Astrocyte of the spinal cord (primary cell): ENCODE measurements around the gene ADAMTS8.

Source experiments
- DNase-seq: peaks from one replicate; pipeline ENCODE4 v3.0.0; 2011; ENCODE audit warnings: low read depth, low spot score
- H3K4me3 ChIP-seq: 2 replicates; pipeline ENCODE4 v1.5.1; 2011; ENCODE audit warnings: low read depth, mild to moderate bottlenecking, low read length, moderate library complexity
- in situ Hi-C: cut with HindIII; loops from 2 replicates; pipeline ENCODE4 v1.10.0; 2017; ENCODE audit warnings: low sequenced_read_pairs
- TF ChIP-seq, protein P1 (sequence below): IDR thresholded peaks from 2 replicates; pipeline ENCODE4 v1.5.1; 2012; ENCODE audit warnings: low read depth, mild to moderate bottlenecking, low read length, inconsistent platforms

Gene ADAMTS8

DNA sequence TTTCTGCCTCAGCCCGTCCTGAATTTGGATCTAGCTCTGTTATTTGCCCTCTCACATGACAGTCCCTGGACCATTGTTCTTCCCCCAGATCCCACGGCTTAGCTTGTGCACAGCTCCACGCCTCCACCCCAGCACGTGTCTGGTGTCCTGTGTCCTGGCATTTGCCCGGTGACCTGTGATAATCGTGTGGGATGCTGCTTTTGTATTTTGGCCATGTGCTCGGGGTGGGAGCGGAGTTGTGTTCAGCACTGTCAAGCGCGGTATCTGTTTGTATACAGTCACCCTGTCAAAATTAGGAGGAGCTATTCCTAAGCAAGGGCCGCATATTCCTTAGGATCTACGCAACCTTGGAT, 11.9 kb downstream of the ADAMTS8 start:
- TF ChIP-seq, protein P1, sequence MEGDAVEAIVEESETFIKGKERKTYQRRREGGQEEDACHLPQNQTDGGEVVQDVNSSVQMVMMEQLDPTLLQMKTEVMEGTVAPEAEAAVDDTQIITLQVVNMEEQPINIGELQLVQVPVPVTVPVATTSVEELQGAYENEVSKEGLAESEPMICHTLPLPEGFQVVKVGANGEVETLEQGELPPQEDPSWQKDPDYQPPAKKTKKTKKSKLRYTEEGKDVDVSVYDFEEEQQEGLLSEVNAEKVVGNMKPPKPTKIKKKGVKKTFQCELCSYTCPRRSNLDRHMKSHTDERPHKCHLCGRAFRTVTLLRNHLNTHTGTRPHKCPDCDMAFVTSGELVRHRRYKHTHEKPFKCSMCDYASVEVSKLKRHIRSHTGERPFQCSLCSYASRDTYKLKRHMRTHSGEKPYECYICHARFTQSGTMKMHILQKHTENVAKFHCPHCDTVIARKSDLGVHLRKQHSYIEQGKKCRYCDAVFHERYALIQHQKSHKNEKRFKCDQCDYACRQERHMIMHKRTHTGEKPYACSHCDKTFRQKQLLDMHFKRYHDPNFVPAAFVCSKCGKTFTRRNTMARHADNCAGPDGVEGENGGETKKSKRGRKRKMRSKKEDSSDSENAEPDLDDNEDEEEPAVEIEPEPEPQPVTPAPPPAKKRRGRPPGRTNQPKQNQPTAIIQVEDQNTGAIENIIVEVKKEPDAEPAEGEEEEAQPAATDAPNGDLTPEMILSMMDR = no peak
- no peak for DNase-seq
- in situ Hi-C loops = no loop called here
- no peak overlapping the region for H3K4me3 ChIP-seq

DNA sequence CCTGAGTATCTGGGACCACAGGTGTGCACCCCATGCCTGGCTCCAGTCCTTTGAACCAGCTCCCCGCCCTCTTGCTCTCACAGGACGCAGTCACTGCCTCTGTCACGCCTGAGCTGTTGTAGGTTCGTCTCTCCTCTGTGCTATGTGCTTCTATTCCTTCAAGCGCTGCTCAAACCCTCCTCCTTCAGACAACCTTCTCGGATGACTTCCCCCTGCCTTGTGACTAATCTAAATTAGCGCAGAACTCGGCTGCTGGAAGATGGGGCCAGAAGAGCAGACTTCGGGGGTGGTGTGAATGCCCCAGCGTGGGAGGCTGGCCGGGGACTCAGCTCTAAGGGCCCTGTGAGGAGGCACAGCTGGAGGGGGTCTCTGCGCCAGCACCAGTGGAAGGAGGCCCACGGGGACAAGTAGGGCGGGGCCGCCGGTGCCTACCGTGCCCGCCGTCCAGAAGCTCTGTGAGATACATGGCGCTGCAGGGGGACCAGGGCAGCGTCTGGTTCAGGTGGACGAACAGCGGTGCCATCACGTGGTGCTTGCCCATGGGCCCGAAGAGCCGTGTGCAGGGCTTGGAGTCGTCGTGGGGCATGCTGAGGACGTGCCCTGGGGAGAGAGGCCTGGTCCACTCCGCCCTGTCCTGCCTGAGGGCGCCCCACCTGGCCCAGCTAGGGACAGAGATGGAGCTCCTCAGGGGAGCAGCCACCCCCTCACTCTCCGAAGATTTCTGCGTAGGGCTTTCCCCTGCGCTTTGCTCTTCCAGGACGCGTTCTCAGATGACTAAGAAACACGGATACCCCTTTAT, 12.5 kb downstream of the ADAMTS8 start:
- no peak for DNase-seq

DNA sequence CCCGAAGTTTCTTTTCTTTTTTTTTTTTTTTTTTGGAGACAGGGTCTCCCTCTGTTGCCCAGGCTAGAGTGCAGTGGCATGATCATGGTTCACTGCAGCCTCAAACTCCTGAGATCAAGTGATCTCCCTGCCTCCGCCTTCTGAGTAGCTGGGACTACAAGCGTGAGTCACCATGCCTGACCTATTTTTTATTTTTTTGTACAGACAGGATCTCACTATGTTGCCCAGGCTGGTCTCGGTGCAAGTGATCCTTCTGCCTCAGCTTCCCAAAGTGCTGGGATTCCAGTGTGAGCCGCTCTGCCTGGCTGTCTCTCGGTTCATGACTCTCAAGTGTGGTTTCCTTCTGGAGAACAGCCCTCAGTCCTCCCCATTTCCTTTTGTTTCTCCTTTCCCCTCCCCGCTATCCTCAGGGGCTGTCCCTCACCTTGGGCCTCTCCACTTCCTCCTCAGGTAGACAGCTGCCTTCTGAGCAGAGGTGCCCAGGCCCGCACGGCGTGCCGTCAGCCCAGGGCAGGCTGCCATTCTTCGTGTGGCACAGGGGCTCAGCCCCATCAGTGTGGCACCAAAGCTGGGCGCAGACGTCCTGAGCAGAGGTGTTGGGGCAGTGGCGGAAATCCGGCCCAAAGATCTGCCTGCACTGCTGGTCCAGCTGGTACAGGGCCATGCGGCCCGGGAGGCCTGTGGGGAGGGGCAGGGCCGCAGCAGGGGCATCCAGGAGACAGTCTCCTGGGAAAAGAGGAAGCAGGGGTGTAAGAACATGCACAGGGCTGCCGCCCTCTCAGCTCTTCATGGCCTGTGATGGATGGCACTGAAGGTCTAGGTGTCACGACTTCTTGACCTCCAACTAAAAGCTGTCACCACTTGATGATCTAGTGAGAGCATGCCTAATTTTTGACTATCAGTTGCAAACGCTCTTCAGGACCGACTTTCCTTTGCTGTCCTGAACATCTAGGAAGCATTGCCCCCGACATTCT, 14.0 kb downstream of the ADAMTS8 start:
- no peak overlapping the region for H3K4me3 ChIP-seq
- TF ChIP-seq, protein P1 = no peak
- in situ Hi-C loops = no loop called here
- no peak for DNase-seq

More for the DNA sequence above, 12.5 kb downstream of the ADAMTS8 start:
- in situ Hi-C loops = no loop called here
- TF ChIP-seq, protein P1 = no peak
- H3K4me3 ChIP-seq = no peak overlapping the region

DNA sequence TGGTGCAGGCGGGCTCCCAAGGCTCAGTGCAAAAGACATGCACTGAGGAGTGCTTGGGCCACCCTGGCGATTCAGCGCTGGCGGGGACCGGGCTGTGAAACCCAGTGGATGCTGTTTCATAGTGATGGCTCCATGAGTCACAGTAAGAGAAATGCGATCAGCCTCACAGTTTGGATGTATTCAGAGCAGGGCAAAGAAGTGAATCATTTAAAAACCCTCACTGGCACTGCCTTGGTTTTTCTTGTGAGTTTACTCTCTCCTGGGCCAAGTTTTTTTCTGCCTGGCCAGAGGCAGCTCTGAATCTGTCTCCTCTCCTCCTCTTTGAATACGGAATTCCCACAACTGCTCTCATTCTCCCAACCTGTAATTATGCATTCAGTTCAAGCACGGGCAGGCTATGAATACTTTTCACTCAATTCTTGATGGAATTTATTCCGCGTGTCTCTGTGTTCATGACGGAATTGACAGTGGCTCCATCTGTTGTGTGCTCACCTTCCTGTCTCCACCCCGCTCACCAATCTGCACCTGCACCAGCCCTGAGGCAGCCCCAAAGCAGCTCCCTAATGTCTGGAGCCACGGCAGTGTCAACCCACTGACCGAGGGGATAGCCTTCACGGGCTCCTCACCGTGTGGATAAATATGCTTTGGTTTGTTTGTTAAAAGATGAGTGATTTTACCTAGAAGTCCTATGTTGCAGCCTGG, 14.9 kb downstream of the ADAMTS8 start:
- no peak overlapping the region for H3K4me3 ChIP-seq
- in situ Hi-C loops = no loop called here
- DNase-seq = peak; percentile 88
- TF ChIP-seq, protein P1 = no peak

DNA sequence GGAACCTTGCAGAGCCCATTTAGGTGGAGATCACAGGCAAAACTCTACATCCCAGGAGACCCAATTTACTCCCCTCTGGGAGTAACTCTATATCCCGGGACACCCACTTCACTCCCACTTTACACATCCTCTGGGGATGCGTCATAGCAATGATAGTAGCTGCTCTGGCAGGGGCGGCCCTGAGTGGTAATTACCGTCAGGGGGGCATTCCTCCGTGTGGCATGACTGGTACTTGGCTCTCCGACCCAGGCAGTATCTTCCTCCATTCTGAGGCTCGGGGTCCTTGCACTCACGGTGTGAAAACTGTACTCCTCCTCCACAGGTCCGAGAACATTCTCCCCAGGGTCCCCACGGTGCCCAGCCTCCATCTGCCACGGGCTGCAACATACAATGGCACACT, 17.2 kb downstream of the ADAMTS8 start:
- in situ Hi-C loops = no loop called here
- TF ChIP-seq, protein P1 = no peak
- no peak for DNase-seq
- no peak overlapping the region for H3K4me3 ChIP-seq
